Thoracic aorta (tissue), 2 donors: ENCODE measurements around the gene CCL8. TPM values are rescaled to one million over a fixed set of nuclear protein-coding genes. Genes with fewer than 3 reads are reported as not detected.

ENCODE experiments used
- ATAC-seq: fragments of 150-250 bp; one replicate; pipeline ENCODE4 v1.8.0; 2017; ENCODE audit warnings: low read depth; ENCODE audit not compliant: insufficient number of reproducible peaks, low FRiP score
- DNase-seq: peaks from one replicate; pipeline ENCODE4 v3.0.0-alpha.2; 2020; ENCODE audit warnings: low spot score
- H3K27ac ChIP-seq, 2 donors: fragments of 200-600 bp; sonication (generic); 1 replicate in 1 of 2; 2 replicates in 1 of 2; pipeline ENCODE4 v1.5.1; 2016; ENCODE audit warnings: mild to moderate bottlenecking in 2 of 2, moderate library complexity in 2 of 2
- H3K27me3 ChIP-seq: fragments of 200-600 bp; sonication (generic); replicated peaks from 2 replicates; pipeline ENCODE4 v1.6.0; 2016; ENCODE audit warnings: mild to moderate bottlenecking; ENCODE audit not compliant: insufficient read depth
- H3K36me3 ChIP-seq: fragments of 200-600 bp; sonication (generic); one replicate; pipeline ENCODE4 v1.5.1; 2016
- H3K4me1 ChIP-seq, 2 donors: fragments of 200-600 bp; sonication (generic); 1 replicate in 1 of 2; 2 replicates in 1 of 2; pipeline versions ENCODE4 v1.5.1 to v1.6.0; 2016; ENCODE audit warnings: low read depth in 2 of 2, mild to moderate bottlenecking in 1 of 2; ENCODE audit not compliant: control insufficient read depth in 1 of 2
- H3K4me3 ChIP-seq: fragments of 200-600 bp; sonication (generic); 2 replicates; pipeline ENCODE4 v1.5.1; 2016; ENCODE audit warnings: mild to moderate bottlenecking
- H3K9me3 ChIP-seq: fragments of 200-600 bp; sonication (generic); 2 replicates; pipeline ENCODE4 v1.5.1; 2016
- total RNA-seq, 2 donors: library from RNA; depleted of rRNA; stranded (reverse); fragments of >200 nt; gene quantifications; one replicate each; pipeline versions ENCODE4 v1.1.0 to v1.2.3, GENCODE V29; 2016
- TF ChIP-seq, protein P1 (sequence below): fragments of 200-600 bp; sonication (generic); IDR thresholded peaks from one replicate; pipeline ENCODE4 v1.5.1; 2019; ENCODE audit warnings: antibody characterized with exemption

The CCL8 gene
- total RNA-seq, 2 donors from 2014 or later = 2.5 to 3.7 TPM

DNA sequence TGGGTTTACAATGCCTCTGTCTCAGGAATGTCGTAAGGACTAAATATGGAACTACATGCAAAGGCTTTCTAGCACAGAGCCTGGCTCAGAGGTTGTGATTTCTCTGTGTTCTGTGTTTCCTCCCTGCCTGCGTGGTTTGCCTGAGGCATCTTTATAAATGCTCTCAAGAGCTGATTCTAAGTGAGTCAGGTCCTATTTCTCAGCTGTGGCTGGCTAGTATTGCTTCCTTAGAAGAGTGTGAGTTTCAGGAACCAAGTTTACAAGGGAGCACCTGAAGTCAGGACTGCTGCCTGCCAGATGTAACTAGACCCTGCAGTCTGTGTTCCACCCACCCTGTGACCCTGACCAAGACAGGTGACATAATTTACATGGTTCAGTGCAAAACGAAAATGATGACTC, 51.8 kb downstream of the CCL8 start:
- no peaks in the 10 kb centered on the region for H3K4me1 ChIP-seq
- H3K27ac ChIP-seq = no peak overlapping the region
- ATAC-seq = no peak
- DNase-seq = no peak
- H3K4me3 ChIP-seq = no peak overlapping the region
- no peaks in the 10 kb centered on the region for H3K9me3 ChIP-seq
- TF ChIP-seq, protein P1, sequence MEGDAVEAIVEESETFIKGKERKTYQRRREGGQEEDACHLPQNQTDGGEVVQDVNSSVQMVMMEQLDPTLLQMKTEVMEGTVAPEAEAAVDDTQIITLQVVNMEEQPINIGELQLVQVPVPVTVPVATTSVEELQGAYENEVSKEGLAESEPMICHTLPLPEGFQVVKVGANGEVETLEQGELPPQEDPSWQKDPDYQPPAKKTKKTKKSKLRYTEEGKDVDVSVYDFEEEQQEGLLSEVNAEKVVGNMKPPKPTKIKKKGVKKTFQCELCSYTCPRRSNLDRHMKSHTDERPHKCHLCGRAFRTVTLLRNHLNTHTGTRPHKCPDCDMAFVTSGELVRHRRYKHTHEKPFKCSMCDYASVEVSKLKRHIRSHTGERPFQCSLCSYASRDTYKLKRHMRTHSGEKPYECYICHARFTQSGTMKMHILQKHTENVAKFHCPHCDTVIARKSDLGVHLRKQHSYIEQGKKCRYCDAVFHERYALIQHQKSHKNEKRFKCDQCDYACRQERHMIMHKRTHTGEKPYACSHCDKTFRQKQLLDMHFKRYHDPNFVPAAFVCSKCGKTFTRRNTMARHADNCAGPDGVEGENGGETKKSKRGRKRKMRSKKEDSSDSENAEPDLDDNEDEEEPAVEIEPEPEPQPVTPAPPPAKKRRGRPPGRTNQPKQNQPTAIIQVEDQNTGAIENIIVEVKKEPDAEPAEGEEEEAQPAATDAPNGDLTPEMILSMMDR = no peak
- no peaks in the 10 kb centered on the region for H3K27me3 ChIP-seq
- no peaks in the 10 kb centered on the region for H3K36me3 ChIP-seq

Other genes starting within 250 kb of the CCL8 start
- 100 to 1,000 TPM; 324 to 448 TPM for gene CCL2, start 64.2 kb upstream of the CCL8 start, total RNA-seq
- gene CCL7, start 49.2 kb upstream of the CCL8 start, total RNA-seq = 1 to 10 TPM in 1 of 2 donors, not detected in 1; 1.3 TPM
- not detected for gene CCL11, start 33.7 kb upstream of the CCL8 start, total RNA-seq
- gene CCL13, start 37.0 kb downstream of the CCL8 start, total RNA-seq = 1 to 10 TPM; 3.1 to 5.0 TPM
- gene CCL1, start 43.8 kb downstream of the CCL8 start, total RNA-seq = not detected